ENCODE data around the gene COA3. TPM values are rescaled to one million over a fixed set of nuclear protein-coding genes. Genes with fewer than 3 reads are reported as not detected.

COA3 gene
- total RNA-seq, 1 donor from 2014 or later = 60.3 TPM

DNA sequence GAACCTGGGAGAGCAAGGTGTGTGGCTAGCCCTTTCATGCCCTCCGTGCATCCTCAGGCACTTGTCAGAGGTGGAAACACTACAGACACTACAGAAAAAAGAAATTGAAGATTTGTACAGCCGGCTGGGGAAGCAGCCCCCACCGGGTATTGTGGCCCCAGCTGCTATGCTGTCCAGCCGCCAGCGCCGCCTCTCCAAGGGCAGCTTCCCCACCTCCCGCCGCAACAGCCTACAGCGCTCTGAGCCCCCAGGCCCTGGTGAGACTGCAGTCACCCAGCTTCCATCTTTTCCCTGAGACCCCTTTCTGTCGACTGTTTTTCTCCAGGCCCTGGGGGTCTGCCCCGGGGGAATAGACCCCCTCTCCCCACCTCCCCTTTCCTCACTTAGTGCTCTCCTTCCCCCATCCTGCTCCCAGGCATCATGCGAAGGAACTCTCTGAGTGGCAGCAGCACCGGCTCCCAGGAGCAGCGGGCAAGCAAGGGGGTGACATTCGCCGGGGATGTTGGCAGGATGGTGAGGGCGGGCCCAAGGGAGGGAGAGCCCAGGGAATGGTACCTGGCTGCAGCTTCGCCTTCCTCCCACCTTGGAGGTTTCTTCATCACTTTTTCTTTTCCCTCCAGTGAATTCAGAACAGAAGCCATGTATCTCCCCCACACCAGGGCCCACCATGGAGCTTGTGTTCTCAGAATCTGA lies 2.3 kb downstream of the COA3 start:
- H3K4me3 Mint-ChIP-seq (ENCODE audit: unreplicated experiment) = peak overlapping the region; percentile 42
- no peak for DNase-seq (ENCODE audit: low spot score)
- H3K27ac Mint-ChIP-seq (ENCODE audit: unreplicated experiment) = no peak overlapping the region
- H3K9me3 Mint-ChIP-seq (ENCODE audit: unreplicated experiment) = no peaks in the 10 kb centered on the region
- peaks cover 6% of the 10 kb centered on the region for H3K36me3 Mint-ChIP-seq (ENCODE audit: low read depth, unreplicated experiment)
- H3K27me3 Mint-ChIP-seq (ENCODE audit: unreplicated experiment) = peaks cover 11% of the 10 kb centered on the region
- TF ChIP-seq, protein P1, sequence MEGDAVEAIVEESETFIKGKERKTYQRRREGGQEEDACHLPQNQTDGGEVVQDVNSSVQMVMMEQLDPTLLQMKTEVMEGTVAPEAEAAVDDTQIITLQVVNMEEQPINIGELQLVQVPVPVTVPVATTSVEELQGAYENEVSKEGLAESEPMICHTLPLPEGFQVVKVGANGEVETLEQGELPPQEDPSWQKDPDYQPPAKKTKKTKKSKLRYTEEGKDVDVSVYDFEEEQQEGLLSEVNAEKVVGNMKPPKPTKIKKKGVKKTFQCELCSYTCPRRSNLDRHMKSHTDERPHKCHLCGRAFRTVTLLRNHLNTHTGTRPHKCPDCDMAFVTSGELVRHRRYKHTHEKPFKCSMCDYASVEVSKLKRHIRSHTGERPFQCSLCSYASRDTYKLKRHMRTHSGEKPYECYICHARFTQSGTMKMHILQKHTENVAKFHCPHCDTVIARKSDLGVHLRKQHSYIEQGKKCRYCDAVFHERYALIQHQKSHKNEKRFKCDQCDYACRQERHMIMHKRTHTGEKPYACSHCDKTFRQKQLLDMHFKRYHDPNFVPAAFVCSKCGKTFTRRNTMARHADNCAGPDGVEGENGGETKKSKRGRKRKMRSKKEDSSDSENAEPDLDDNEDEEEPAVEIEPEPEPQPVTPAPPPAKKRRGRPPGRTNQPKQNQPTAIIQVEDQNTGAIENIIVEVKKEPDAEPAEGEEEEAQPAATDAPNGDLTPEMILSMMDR (IDR thresholded peaks at IDR 0.05; ENCODE audit: unreplicated experiment) = no peak
- peaks cover 26% of the 10 kb centered on the region for H3K4me1 Mint-ChIP-seq (ENCODE audit: unreplicated experiment)

DNA sequence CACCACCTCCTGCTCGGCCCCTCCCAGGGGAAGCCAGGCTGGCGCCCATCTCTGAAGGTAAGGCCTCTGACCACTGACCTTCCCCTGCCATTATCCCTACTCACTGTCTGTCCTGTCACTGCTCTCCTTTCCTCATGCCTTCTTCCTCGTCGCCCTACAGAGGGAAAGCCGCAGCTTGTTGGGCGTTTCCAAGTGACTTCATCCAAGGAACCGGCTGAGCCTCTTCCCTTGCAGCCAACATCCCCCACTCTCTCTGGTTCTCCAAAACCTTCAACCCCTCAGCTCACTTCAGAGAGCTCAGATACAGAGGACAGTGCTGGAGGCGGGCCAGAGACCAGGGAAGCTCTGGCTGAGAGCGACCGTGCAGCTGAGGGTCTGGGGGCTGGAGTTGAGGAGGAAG lies 3.0 kb downstream of the COA3 start:
- TF ChIP-seq, protein P1 (IDR thresholded peaks at IDR 0.05; ENCODE audit: unreplicated experiment) = no peak
- H3K27ac Mint-ChIP-seq (ENCODE audit: unreplicated experiment) = no peak overlapping the region
- H3K4me3 Mint-ChIP-seq (ENCODE audit: unreplicated experiment) = peak overlapping the region; percentile 74
- peaks cover 10% of the 10 kb centered on the region for H3K27me3 Mint-ChIP-seq (ENCODE audit: unreplicated experiment)
- peaks cover 28% of the 10 kb centered on the region for H3K4me1 Mint-ChIP-seq (ENCODE audit: unreplicated experiment)
- H3K36me3 Mint-ChIP-seq (ENCODE audit: low read depth, unreplicated experiment) = peaks cover 6% of the 10 kb centered on the region
- no peaks in the 10 kb centered on the region for H3K9me3 Mint-ChIP-seq (ENCODE audit: unreplicated experiment)
- no peak for DNase-seq (ENCODE audit: low spot score)

DNA sequence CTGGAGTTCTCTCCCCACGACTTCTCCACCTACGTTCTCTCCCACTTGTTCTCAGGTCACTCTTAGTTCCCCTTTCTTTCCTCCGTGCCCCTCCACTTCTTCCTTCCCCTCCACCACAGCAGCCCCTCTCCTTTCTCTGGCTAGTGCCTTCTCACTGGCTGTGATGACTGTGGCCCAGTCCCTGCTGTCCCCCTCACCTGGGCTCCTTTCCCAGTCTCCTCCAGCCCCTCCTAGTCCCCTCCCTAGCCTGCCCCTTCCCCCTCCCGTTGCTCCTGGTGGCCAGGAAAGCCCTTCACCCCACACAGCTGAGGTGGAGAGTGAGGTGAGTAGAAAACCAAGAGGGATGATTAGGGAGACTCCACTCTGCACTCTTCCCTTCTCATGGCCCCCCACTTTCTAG lies 3.4 kb downstream of the COA3 start:
- no peak overlapping the region for H3K4me3 Mint-ChIP-seq (ENCODE audit: unreplicated experiment)
- H3K36me3 Mint-ChIP-seq (ENCODE audit: low read depth, unreplicated experiment) = peaks cover 10% of the 10 kb centered on the region
- TF ChIP-seq, protein P1 (IDR thresholded peaks at IDR 0.05; ENCODE audit: unreplicated experiment) = no peak
- no peak for DNase-seq (ENCODE audit: low spot score)
- H3K27ac Mint-ChIP-seq (ENCODE audit: unreplicated experiment) = no peak overlapping the region
- H3K4me1 Mint-ChIP-seq (ENCODE audit: unreplicated experiment) = peaks cover 28% of the 10 kb centered on the region
- peaks cover 7% of the 10 kb centered on the region for H3K27me3 Mint-ChIP-seq (ENCODE audit: unreplicated experiment)
- no peaks in the 10 kb centered on the region for H3K9me3 Mint-ChIP-seq (ENCODE audit: unreplicated experiment)

DNA sequence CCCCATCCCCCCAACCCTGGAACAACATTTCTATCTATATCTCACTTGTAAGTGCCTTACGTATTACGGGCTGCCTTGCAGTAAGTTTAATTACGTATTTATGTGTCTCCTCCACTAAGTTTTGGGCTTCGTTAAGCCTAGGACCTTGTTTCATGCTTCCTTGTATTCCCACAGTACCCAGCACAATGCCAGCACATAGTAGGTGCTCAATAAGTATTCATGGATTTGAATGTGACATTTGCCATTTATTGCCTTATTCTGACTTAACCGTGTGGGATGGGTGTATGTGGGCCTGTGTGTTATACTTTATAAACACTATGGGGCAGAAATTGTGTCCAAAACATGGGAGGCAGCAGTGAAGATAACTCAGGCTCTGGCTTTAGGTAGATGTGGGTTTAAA lies 6.0 kb downstream of the COA3 start:
- no peak for DNase-seq (ENCODE audit: low spot score)
- Mint-ChIP-seq H3K27ac (ENCODE audit: unreplicated experiment) (no peak overlapping the region), H3K36me3 (ENCODE audit: low read depth, unreplicated experiment) (peaks cover 26% of the 10 kb centered on the region), H3K27me3 (ENCODE audit: unreplicated experiment) (peaks cover 4% of the 10 kb centered on the region), H3K4me1 (ENCODE audit: unreplicated experiment) (peaks cover 21% of the 10 kb centered on the region), H3K4me3 (ENCODE audit: unreplicated experiment) (no peak overlapping the region), H3K9me3 (ENCODE audit: unreplicated experiment) (no peaks in the 10 kb centered on the region)
- TF ChIP-seq, protein P1 (IDR thresholded peaks at IDR 0.05; ENCODE audit: unreplicated experiment) = no peak

DNA sequence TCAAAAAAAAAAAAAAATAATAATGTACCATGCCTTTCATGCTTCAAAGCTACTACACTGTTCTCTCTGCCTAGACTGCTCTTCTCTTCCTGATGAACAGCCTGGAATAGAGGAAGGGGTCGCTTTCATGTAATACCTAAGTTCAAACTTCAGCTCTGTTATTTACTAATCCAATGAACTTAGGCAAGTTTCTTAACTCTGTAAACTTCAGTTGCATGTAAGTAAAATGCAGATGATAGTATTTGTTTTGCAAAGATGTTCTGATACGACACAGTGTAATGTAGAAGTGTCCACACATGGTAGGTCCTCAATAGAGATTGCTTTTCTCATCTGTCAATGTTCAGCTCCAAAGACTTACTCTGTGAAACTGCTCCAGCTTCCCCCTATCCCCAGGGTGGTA lies 6.6 kb downstream of the COA3 start:
- no peak for DNase-seq (ENCODE audit: low spot score)
- Mint-ChIP-seq H3K27me3 (ENCODE audit: unreplicated experiment) (peaks cover 4% of the 10 kb centered on the region), H3K36me3 (ENCODE audit: low read depth, unreplicated experiment) (peaks cover 29% of the 10 kb centered on the region), H3K4me3 (ENCODE audit: unreplicated experiment) (no peak overlapping the region), H3K9me3 (ENCODE audit: unreplicated experiment) (no peaks in the 10 kb centered on the region), H3K4me1 (ENCODE audit: unreplicated experiment) (peaks cover 18% of the 10 kb centered on the region), H3K27ac (ENCODE audit: unreplicated experiment) (no peak overlapping the region)
- TF ChIP-seq, protein P1 (IDR thresholded peaks at IDR 0.05; ENCODE audit: unreplicated experiment) = no peak

Measured in endothelial cell (in vitro differentiated cells).